HG02973 (cell line): ENCODE results near the gene HBD.
"Not testable (repeated sequence)": the region's sequence is repeated elsewhere in the genome, so short reads cannot be mapped to it uniquely, and the experiment has no call there.

ENCODE experiments used
- ATAC-seq: cut with Tn5 transposase; IDR thresholded peaks from one replicate; pipeline ENCODE4 v1.9.1; 2021; ENCODE audit warnings: moderate library complexity; ENCODE audit not compliant: unreplicated experiment

Gene HBD

DNA sequence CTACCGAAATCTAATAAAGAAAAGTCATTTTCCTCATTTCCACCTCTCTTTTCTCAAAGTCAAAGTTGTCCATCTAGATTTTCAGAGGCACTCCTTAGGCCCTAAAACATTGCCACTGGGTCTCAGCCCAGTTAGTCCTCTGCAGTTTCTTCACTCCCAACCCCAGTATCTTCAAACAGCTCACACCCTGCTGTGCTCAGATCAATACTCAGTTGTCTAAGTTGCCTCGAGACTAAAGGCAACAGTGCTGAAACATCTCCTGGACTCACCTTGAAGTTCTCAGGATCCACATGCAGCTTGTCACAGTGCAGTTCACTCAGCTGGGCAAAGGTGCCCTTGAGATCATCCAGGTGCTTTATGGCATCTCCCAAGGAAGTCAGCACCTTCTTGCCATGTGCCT, 19.7 kb upstream of the HBD start:
- ATAC-seq: not testable (repeated sequence)

- not testable (repeated sequence) for ATAC-seq
These were observed 19.2 kb upstream of the HBD start for GRCh38 chr11:5253440-5253839.

- no peak for ATAC-seq
These were observed 18.6 kb upstream of the HBD start for GRCh38 chr11:5252919-5253265.

- ATAC-seq: no peak
These were observed 18.1 kb upstream of the HBD start for GRCh38 chr11:5252192-5252918.

DNA sequence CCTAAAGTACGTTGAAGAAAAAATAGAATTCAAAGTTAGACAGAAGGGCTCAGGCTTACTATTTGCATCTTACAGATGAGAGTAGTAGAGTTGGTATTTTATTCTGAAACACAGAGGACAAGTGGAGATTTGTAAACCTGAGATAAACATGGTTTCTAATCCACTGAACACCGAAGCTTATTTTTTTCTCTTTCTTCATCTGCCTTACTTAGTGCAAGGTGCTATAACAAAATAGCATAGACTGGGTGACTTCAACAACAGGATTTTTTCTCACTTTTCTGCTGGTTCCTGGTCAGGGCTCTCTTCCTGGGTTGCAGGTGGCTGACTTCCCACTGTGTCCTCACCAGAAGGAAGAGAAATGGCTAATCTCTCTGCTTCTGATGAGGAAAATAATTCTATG, 17.5 kb upstream of the HBD start:
- ATAC-seq: no peak

- ATAC-seq: no peak
These were observed 16.4 kb upstream of the HBD start for GRCh38 chr11:5250543-5251204.

- not testable (repeated sequence) for ATAC-seq
These were observed 15.6 kb upstream of the HBD start, which contains the start of gene HBG1 for GRCh38 chr11:5249807-5250396. Gene HBG1 (minus strand): TSS chr11:5249857. CDS start chr11:5249804, 53 bp downstream.

DNA sequence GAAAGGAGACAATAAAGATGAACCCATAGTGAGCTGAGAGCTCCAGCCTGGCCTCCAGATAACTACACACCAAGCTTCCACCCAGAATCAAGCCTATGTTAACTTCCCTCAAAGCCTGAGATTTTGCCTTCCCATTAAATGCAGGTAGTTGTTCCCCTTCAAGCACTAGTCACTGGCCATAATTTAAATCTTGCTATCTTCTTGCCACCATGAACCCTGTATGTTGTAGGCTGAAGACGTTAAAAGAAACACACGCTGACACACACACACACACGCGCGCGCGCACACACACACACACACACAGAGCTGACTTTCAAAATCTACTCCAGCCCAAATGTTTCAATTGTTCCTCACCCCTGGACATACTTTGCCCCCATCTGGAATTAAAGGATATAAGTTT, 14.2 kb upstream of the HBD start:
- not testable (repeated sequence) for ATAC-seq

GRCh38 chr11:5247472-5248192, 13.3 kb upstream of the HBD start:
- ATAC-seq: no peak

- ATAC-seq: no peak
These were observed 12.6 kb upstream of the HBD start for GRCh38 chr11:5246772-5247471.

- ATAC-seq: no peak
These were observed 10.9 kb upstream of the HBD start for GRCh38 chr11:5245155-5245554.

- no peak for ATAC-seq
These were observed 9.5 kb upstream of the HBD start for GRCh38 chr11:5243816-5244180.

GRCh38 chr11:5242933-5243815, 8.9 kb upstream of the HBD start:
- ATAC-seq: peak; percentile 73

DNA sequence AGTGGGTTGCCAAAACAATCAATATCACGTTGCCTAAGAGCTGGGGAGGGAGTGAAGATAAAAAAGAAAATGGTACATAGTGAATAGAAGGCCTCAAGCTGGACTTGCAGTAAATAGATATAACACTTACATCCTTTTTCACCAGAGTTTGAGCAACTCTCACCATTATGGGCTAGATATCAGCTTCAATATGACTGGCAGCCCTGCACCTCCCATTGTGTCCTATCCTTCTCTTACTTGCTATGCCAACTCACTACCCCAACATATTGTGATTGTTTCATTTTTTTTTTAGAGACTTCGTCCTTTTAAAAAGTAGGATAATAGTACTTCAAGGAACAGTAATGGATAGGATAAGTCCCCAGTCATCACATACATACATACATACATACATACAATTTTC, 7.9 kb upstream of the HBD start:
- no peak for ATAC-seq

GRCh38 chr11:5241458-5241857, 7.2 kb upstream of the HBD start:
- ATAC-seq: no peak

- no peak for ATAC-seq
These were observed 6.2 kb upstream of the HBD start for GRCh38 chr11:5240458-5240857.

DNA sequence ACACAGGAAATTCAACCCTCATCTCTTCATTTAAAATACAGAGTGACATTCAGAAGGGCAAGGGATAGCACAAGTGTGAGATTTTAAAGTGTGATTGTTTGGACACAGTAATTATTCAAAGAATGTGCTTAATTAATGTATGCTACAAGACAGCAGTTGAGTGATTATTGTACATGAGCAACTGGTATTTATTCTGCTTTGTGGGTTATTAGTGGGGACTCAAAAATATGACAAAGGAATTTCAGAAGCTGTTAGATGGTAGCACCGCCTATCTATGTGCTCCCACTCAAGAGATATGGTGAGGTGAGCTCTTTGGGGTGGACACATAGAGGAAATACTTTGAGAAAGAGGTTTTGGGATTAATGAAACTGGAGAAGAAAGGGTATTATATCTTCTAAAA, 5.8 kb upstream of the HBD start:
- no peak for ATAC-seq

- ATAC-seq: no peak
These were observed 4.8 kb upstream of the HBD start for GRCh38 chr11:5239046-5239445.

- ATAC-seq: no peak
These were observed 4.2 kb upstream of the HBD start for GRCh38 chr11:5238486-5238885.

GRCh38 chr11:5237420-5237819, 3.1 kb upstream of the HBD start:
- ATAC-seq: no peak
